HG03457 (cell line): Measurements from ENCODE around the gene SAMD11.

Source experiments
- ATAC-seq: cut with Tn5 transposase; IDR thresholded peaks from one replicate; pipeline ENCODE4 v1.9.1; 2021; ENCODE audit warnings: moderate number of reproducible peaks; ENCODE audit not compliant: unreplicated experiment

SAMD11 gene

DNA sequence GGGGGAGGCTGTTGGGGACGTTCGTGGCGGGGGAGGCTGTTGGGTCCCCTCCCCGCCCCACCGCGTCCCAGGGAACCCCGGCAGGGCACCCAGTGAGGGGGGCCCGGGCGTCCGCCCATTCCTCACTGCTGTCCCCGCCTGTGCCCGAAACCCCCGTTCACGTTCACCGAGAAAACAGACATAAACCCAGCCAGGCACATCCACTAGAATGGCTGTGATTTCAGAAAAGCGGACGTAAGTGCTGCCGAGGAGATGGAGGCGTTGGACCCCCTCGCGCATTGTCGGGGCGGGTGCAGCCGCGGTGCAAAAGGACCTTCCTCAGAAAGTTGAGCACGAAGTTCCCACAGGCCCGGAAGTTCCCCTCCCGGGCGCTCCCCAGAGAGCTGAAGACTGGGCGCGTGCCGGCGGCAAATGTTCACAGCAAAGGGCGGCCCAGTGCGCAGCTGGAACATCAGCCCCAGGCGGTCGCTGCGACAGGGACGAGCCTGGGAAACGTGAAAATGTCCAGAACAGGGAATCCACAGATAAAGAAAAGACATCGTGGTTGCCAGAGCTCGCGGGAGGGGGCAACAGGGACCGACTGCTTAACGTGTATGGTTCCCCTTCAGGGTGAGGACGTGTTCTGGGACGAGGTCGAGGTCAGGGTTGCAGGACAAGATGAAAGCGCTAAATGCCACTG is 18.5 kb upstream of the SAMD11 start:
- ATAC-seq: no peak

DNA sequence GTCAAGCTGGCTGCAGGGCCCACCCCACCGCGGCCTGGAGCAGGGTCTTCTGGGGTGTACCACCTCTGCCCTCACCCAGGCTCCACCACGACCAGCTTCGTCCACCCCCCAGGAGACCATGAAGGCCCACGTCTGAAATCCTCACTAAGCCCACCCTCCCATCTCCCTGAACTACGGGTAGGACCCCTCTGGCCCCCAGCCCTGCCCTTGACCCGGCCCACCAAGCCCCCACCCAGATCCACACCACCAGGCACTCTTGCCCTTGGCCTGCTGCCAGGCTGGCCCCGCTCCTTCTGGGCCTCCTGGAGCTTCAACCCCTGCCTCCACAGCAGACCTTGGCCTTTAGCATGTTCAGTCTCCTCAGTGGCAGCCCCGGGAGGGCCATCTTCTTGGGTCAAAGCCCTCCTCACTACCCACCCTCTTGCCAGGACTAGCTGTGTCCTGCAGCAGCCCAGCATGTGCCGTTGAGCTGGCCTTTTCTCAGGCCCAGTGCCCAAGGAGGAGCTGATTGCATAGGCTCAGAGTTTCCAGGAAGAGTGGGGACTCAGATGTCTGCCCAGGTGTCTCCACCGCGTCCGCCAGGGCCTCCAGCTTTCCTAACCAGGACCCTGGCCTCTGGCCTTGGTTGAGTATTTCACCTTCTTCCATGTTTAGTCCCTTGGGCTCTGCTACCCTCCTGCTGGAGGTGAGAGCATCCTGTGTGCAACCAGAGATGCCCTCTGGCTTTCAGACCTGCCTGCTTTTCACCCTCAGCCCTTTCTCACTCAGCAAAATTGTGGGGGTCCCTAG is 17.7 kb upstream of the SAMD11 start:
- ATAC-seq: no peak

DNA sequence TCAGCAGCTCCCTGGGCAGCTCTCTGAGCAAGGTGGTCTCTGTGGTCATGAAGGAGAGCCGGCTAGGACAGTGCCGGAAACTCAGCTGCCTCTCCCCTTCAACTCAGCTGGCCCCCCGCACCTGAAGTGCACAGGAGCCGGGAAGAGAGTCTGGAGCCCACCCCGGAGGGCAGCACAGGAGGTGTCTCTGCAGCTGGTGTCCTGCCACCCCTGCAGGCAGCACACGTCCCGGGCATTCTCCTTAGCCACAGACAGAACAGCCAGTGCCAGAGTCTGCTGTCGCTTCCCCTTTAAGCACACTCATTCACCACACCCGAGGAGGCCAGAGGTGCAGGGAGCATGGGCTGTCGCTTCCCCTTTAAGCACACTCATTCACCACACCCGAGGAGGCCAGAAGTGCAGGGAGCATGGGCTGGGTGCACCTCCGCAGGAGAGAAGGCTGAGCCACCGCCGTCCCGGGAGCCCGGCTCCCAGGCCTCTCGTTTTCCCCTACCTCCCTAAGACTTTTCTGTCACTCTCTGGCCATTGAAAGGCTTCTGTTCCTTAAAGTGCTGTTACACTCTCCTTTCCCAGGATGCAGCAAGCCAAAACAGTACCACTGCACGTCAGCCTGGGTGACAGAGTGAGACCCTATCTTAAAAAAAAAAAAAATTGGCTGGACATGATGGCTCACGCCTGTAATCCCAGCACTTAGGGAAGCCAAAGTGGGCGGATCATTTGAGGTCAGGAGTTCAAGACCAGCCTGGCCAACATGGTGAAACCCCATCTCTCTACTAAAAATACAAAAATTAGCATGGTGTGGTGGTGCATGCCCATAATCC is 16.9 kb upstream of the SAMD11 start:
- ATAC-seq: no peak

DNA sequence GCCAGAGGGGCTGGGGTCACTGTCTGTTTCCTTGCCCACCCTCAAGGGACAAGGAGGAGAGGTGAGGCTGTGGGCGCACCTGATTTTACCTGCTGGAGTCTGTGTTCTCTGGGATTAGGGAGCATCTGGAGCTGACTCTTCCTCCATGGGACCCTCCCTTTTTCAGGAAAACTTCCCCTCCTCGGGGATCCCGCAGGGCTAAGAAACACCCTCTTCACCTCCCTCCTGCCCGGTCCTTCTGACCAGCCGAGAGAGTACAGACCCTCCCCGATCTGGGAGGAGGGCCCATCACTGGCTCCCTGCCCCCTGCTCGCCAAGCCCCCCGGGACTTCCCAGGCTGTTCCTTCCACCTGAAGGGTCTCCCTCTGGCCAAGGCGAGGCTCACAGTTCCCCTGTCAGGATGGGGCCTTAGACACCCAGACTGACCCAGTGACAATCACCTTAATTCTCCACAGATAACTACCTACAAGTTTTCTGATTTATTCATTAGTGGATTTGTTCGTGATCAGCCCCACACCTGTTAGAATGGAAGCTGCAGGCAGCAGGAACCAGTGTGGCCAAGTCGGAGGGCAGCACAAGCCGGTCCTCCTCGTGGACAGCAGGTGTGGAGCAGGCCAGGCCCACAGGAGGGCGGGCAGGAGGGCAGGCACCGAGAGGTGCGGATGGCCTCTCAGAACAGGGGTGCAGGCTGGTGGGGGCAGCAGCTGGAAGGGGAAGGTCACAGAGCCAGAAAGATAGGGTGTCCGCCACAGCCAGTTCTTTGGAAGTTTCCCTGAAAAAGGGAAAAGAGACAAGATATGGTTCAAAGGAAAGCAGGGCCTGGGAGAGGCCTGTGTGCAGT is 15.9 kb upstream of the SAMD11 start:
- ATAC-seq: no peak

DNA sequence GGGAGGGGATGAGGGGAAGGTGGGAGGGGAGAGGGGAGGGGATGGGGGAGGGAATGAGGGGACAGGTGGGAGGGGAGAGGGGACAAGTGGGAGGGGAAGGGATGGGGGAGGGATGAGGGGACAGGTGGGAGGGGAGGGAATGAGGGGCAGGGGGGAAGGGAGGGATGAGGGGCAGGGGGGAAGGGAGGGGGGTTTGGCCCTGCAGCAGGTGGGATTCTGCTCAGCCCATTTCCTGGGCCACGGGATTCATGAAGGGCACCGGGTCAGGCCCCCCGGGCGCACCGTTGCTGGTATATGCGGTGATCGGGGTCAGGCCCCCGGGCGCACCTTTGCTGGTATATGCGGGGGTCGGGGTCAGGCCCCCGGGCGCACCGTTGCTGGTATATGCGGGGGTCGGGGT is 15.1 kb upstream of the SAMD11 start:
- no peak for ATAC-seq

DNA sequence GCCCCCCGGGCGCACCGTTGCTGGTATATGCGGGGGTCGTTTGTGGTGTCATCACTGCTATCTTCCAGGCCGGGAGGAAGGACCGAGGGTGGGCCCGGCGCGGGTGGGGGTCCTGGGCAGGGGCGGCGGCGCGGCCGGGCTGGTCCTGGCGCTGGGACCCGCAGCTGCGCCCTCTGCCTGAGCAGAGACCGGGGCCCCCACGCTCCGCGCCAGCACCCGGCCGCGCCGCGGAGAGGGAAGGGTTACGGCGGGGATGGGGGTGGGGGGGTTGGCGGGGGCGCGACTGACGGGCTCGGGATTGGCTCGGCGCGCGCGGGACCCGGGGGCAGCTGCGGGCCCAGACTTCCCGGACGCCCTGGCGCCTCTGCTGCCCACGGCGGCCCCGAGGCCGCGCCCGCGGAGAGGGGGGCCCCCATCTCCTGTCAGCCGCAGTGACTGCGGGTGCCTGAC is 13.8 kb upstream of the SAMD11 start:
- ATAC-seq: no peak

DNA sequence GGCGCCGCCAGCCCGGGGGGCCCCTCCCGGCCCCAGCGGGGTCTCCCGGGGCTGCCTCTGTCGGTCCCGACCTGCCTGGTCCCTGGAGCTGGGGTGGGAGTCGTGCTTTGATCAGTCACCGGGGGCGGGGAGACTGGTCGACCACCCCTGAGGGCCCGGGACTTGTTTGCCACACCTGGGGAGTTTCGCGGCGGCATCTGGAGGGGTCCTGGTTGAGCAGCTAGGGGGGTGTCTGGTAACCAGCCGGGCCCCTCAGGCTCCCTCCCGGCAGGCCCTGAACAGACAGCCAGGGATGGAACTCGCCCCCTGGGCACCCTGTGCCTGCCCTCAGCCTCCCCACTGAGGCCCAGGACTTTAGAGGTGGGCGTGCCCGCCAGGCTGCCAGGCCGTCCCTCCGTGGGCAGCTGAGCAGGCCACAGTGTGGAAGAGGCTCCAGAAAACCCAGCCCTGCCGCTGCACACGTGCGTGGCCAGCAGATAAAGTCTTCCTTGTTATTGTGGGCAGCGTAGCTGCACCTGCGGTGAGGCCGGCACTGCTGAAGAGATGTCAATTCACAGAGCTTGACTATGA is 13.3 kb upstream of the SAMD11 start:
- ATAC-seq: no peak

DNA sequence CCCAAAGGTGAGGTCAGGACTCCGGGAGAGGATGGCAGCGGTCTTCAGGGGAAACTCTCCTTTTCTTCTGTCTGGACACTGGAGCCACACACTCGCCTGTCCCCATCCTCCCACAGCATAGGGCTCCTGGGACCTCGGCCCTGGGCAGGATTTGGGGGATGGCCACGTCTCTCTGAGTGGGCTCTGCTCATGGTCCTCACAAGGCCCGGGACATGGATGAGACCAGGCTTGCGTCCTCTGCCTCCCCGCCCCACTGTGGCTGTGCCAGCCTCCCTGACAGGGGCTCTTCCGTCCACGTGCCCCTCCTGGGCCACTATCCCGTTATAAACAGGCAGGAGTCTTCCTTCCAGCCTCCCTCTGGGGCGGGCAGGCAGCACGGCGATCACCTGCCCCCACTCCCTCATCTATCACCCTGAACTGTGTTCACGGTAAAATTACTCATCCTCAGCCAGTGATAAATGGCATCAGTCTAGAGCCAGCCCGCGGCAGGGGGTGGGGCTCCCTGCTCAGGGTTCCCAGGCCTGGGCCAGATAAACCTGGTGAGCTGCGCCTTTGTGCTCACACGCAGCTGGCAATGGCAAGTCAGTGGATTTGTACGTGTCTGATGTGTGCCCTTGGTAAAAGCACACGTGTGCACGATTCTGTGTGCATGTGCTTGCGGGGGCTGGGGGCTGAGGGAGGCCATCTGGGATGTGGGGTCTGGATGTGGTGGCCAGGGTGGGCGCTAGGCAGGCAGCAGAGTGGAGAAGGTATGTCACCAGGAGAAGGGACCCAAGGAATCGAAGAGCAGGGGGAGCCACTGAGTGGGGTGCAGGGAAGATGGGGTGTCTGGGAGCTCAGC is 12.6 kb upstream of the SAMD11 start:
- no peak for ATAC-seq

DNA sequence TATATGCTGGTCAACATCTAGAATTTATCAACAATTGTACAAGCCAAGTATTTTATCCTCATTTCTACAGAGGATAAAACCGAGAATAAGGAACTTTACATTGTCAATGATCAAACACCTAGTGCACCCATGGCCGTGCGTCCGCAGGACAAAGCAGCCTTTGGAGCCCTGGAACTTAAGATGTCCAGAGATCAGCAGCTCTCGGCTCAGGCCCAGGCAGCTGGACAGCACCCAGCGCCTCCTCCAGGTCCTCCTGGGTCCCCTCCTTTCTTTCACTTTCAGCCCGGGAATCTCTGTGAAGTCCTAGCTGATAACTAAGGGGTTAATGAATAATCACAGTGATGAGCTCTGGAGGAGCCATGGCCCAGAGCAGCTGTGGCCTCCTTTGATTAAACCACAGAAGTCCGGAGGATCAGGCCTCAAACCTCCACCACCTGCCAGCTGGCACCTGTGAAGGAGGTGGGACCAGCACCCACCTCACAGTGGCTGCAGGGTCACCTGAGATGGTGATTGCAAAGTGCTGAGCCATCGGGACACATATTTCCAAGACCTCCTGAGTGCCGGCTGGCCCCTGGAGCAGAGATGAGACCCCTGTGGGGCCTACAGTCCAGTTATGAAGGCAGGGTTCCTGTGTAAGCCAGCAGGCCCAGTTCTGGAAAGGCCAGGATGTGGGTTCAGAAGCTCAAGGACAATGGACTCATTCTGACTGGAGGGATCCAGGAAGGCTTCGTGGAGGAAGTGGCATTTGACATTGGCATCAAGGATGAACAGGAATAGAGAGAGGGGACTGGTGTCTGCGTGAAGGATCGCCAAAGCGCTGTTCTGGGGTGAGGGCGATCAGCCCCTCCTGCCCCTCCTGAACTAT is 11.6 kb upstream of the SAMD11 start:
- no peak for ATAC-seq

DNA sequence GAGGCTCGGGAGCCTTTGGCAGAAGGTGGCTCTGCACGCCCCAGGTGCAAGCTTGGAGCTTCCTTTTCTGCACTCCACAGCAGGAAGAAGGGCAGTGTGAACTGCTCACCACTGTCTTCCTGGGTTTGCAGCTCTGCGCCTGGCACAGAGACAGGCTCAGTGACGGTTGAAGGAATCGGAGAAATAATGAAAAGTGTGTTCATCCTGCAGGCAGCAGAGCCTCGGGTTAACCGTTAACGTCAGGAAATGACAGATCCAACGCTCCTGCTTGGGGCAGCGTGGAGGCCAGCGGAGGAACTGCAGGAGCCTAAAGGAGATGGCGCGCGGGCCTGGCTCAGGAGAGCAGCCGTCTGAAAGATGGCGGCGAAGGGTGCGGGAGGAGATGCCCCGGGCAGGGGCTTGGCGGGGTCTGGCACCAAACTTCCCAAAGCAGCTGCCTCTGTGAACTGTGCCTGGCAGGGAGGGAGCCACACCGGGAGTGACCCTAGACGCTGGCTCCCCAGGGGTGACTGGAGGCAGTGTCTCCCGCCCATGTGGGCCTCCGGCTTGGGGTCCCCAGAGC is 10.9 kb upstream of the SAMD11 start:
- ATAC-seq: no peak

DNA sequence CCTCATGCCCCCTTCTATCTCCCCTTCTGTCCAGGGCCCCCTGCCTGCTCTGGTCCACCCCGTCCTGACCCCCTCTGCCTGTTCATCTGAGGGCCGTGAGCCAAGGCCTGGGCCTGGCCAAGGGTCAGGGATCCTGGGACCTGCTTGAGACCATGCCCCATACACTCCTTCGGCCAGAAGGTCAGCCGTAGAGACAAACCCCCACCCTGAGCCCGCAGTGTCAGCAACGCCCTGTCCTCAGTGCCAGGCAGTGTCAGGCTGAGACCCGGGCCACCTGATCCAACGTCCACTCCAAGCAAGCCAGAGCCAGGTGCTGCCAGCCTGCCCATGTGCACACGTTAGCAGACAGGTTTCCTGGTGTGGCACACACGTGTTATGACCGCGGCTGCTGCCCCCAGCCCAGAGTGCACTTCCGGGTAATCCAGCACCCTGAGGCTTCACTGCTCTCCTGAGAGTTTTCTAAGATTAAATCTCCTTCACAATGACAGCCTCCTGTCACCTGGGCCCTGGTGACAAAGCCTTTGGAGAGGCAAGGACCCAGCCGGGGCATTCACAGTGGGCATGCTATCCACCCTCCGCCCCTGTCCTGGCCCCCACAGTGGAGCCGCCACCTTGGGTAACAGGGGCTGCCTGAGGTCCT is 10.1 kb upstream of the SAMD11 start:
- ATAC-seq: no peak

DNA sequence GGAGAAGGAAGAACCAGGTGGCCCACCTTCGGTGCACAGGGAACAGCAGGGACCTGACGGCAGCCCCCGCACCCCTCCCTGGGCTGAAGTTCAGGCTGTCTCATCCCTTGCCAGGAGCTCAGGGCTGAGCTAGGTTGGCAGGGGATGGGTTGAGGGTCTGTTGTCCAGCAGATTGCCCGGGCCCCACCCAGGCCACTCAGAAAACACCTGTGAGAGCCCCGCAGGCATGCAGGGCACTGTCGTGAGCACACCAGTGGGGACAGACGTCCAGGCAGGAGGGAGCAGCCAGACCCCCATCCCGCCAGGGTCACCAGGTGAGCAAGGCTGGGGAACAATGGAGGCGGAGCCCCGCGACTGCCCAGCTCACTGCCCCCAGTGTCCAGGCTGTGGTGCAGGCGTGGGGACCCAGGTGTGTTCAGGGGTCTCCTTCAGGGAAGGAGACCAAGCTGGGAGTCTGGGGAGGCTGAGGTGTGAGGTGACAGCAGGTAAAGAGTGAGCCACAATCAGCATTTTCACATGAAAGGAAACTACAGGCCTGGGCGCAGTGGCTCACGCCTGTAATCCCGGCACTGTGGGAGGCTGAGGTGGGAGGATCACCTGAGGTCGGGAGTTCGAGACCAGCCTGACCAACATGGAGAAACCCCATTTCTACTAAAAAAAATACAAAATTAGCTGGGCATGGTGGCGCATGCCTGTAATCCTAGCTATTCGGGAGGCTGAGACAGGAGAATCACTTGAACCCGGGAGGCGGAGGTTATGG is 9.4 kb upstream of the SAMD11 start:
- no peak for ATAC-seq

DNA sequence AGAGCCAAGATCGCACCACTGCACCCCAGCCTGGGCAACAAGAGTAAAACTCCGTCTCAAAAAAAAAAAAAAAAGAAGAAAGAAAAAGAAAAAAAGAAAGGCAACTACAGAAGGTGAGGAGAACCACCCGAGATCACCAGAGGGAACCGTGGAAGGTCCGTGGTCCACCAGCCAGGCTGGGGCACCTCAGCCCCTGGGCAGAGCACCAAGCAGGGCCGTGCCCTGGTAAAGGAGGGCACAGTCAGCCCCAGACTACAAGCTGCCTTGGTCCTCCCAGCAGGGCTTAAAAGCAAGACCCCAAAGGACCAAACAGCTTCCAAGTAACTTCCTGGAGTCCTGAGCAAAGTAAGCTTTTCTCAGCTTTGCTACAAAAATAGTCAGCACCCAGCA is 8.8 kb upstream of the SAMD11 start:
- no peak for ATAC-seq

DNA sequence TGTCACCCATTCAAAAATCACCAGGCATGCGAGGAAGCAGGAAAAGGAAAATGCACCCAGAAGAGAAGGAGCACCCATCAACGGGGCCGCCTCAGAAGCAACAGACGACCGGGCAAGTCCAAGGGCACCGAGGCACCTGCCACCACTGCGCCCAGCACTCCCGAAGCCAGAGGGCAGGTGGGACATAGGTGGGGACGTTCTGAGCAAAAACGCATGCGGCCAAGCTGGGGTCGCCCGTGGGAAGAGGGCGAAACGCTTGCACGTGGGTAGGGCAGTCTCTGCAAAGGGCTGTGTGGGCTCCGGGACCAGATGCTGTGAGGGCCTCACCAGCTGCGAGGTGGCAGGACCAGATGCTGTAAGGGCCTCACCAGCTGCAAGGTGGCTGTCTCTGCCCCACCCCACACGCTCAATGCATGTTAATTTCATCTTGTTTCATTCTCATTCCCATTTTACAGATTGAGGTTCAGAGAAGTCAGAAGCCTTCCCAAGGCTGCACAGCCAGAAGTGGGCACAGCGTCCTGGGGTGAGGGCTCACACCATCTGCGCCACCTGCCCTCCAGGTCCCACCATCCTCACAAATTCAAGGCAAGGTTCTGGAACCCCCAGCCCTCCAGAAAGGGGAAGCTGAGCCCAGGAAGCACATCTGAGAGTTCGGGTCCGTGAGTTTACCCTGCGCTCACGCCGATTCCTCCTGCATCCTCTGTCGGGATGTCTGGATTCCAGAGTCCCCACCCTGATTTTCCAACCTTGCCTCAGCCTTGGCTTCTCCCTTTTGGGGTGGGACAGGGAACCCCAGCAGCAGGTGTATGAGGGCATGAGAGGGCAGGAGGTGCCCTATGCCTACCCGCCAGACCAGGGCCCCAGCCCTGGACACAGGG is 8.2 kb upstream of the SAMD11 start:
- no peak for ATAC-seq

DNA sequence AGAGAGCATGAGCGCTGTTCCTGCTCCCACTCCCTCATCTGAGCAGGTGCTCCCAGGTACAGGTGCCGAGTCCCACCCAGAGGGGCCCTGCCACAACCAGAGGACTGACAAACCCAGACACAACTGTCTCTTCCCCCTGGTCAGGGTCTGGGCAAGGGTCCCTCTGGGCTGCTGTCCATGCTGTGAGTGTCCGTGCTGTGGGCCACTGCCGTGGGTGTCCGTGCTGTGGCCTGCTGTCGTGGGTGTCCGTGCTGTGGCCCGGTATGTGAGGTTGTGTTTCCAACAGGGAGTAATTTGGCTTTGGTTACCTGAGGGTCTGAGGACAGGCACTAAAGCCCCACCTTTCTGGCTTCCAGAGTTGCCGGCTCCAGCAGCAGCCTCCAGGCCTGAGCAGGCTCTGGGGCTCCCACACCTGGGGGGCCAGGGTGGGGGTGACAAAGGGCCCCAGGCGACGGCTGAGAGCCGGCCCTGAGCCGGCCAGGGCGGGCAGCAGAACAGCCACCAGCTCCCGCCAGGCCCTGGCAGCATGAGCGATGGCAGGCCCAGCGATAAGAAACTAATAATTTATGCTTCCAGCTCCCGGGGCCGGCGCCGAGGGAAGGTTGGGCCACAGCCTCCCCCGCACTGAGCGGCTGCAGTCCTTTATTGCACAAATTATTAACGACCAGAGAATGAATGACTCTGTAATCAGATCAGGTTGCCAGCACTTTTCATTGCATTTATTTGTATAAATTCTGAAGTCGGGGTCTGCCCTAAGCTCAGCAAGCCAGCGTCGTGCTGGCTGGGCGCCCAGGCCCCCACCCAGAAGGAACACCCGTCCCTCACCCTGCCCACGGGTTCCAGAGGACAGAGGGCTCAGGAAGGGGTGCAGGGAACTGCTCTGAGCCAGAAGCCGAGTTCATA is 7.3 kb upstream of the SAMD11 start:
- no peak for ATAC-seq
